Measurements from ENCODE around the gene MSRB3.

MSRB3 gene

GRCh38 chr12:65511912-65512311, 233.4 kb downstream of the MSRB3 start:
- H3K36me3 ChIP-seq (ENCODE audit: insufficient read depth), result no peaks in the 10 kb centered on the region
- no peaks in the 10 kb centered on the region for H3K4me1 ChIP-seq (ENCODE audit: low read depth, poor library complexity, severe bottlenecking)
- no peak overlapping the region for H3K9ac ChIP-seq
- no peaks in the 10 kb centered on the region for H4K20me1 ChIP-seq (ENCODE audit: insufficient read depth)
- H3K4me3 ChIP-seq (IDR thresholded peaks at IDR 0.05; ENCODE audit: insufficient read depth, low read depth, low read length), result no peak overlapping the region
- no peak overlapping the region for H2AFZ ChIP-seq (ENCODE audit: low read depth)
- H3K4me2 ChIP-seq, result no peak overlapping the region
- no peak for TF ChIP-seq CTCF (conservative IDR thresholded peaks at IDR 0.05; ENCODE audit: low read depth, low read length)
- H3K27me3 ChIP-seq (ENCODE audit: insufficient read depth, low read depth), result no peaks in the 10 kb centered on the region
- H3K79me2 ChIP-seq (ENCODE audit: insufficient read depth, low read depth), result no peaks in the 10 kb centered on the region
- H3K27ac ChIP-seq, result no peak overlapping the region
